Measurements from ENCODE around the gene ARMC7. TPM values are rescaled to one million over a fixed set of nuclear protein-coding genes. Genes with fewer than 3 reads are reported as not detected.

ARMC7 gene
- total and polyA plus RNA-seq, 10 of the 15 experiments (the other 5 are each of a cell fraction or from before 2014, with no cell fraction given): 1.5 to 19.8 (median 6.3) TPM

- no peak for TF ChIP-seq ZNF384 (IDR thresholded peaks at IDR 0.05; ENCODE audit: borderline replicate concordance, low read depth, low read length)
- TF ChIP-seq CREB1 (IDR thresholded peaks at IDR 0.05; ENCODE audit: low read depth): 0 out of 2 replicates have a peak, but pooled peaks have one; percentile 9
- no peak for TF ChIP-seq SPI1 (IDR thresholded peaks at IDR 0.05; ENCODE audit: borderline replicate concordance, insufficient read depth, low read depth, low read length)
- TF ChIP-seq CHD4 (IDR thresholded peaks at IDR 0.05): no peak
- TF ChIP-seq, protein P1, sequence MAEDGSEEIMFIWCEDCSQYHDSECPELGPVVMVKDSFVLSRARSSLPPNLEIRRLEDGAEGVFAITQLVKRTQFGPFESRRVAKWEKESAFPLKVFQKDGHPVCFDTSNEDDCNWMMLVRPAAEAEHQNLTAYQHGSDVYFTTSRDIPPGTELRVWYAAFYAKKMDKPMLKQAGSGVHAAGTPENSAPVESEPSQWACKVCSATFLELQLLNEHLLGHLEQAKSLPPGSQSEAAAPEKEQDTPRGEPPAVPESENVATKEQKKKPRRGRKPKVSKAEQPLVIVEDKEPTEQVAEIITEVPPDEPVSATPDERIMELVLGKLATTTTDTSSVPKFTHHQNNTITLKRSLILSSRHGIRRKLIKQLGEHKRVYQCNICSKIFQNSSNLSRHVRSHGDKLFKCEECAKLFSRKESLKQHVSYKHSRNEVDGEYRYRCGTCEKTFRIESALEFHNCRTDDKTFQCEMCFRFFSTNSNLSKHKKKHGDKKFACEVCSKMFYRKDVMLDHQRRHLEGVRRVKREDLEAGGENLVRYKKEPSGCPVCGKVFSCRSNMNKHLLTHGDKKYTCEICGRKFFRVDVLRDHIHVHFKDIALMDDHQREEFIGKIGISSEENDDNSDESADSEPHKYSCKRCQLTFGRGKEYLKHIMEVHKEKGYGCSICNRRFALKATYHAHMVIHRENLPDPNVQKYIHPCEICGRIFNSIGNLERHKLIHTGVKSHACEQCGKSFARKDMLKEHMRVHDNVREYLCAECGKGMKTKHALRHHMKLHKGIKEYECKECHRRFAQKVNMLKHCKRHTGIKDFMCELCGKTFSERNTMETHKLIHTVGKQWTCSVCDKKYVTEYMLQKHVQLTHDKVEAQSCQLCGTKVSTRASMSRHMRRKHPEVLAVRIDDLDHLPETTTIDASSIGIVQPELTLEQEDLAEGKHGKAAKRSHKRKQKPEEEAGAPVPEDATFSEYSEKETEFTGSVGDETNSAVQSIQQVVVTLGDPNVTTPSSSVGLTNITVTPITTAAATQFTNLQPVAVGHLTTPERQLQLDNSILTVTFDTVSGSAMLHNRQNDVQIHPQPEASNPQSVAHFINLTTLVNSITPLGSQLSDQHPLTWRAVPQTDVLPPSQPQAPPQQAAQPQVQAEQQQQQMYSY (CRISPR knock-in tag; IDR thresholded peaks at IDR 0.05): no peak
- no peak for TF ChIP-seq SUPT20H (IDR thresholded peaks at IDR 0.05; ENCODE audit: borderline replicate concordance, control insufficient read depth, low read depth, low read length)
- no peak for TF ChIP-seq TBL1XR1 (IDR thresholded peaks at IDR 0.05; ENCODE audit: low read depth, low read length)
- no peak for TF ChIP-seq IRF5 (IDR thresholded peaks at IDR 0.05; ENCODE audit: borderline replicate concordance)
- no peak for TF ChIP-seq ATF2 (IDR thresholded peaks at IDR 0.05; ENCODE audit: low read length)
- no peak for TF ChIP-seq MXI1 (IDR thresholded peaks at IDR 0.05; ENCODE audit: low read depth, low read length)
- TF ChIP-seq TCF7 (IDR thresholded peaks at IDR 0.05; ENCODE audit: borderline replicate concordance): no peak
- TF ChIP-seq RAD21 (IDR thresholded peaks at IDR 0.05; ENCODE audit: insufficient read depth, low read depth, low read length): peak; percentile 29; the same call in 1 of the 2 replicates
- TF ChIP-seq KLF5 (IDR thresholded peaks at IDR 0.05; ENCODE audit: partially characterized antibody): no peak
- TF ChIP-seq YY1 (IDR thresholded peaks at IDR 0.05; ENCODE audit: low read depth, low read length): no peak
- no peak for TF ChIP-seq ETV6 (conservative IDR thresholded peaks at IDR 0.05 in 1 of 2, IDR thresholded peaks at IDR 0.05 in 1 of 2; ENCODE audit: borderline replicate concordance in 1 of 2, low read depth in 1 of 2)
- no peak for TF ChIP-seq TCF3 (IDR thresholded peaks at IDR 0.05; ENCODE audit: borderline replicate concordance, insufficient read depth, low read depth, low read length)
- TF ChIP-seq CREM (IDR thresholded peaks at IDR 0.05; ENCODE audit: low read depth): 0 out of 2 replicates have a peak, but pooled peaks have one; percentile 9
- no peak for TF ChIP-seq CEBPB (IDR thresholded peaks at IDR 0.05; ENCODE audit: borderline replicate concordance in 1 of 2, low read depth in 2 of 2, low read length in 2 of 2)
- TF ChIP-seq MTA2 (IDR thresholded peaks at IDR 0.05; ENCODE audit: low read depth): no peak
- no peak for TF ChIP-seq POLR2A (IDR thresholded peaks at IDR 0.05; ENCODE audit: low read depth, low read length)
Observed at GRCh38 chr17:75130632-75131277, 21.0 kb downstream of the ARMC7 start (continued).

All from GM12878 (cell line).